NCI-H128 (cell line): ENCODE data around the gene TMEM9.
"Not testable (repeated sequence)": the region's sequence is repeated elsewhere in the genome, so short reads cannot be mapped to it uniquely, and the experiment has no call there.

Experiments used
- DNase-seq: peaks from one replicate; lab custom pipeline; 2025; ENCODE audit not compliant: unreplicated experiment; lab: John Stamatoyannopoulos, UW

The TMEM9 gene

GRCh38 chr1:201173736-201174135, 19.5 kb upstream of the TMEM9 start:
- DNase-seq, result no peak

GRCh38 chr1:201172999-201173610, 18.8 kb upstream of the TMEM9 start:
- DNase-seq, result no peak

- no peak for DNase-seq
Observed at GRCh38 chr1:201172326-201172725, 18.1 kb upstream of the TMEM9 start.

- DNase-seq, result peak; percentile 83
Observed at GRCh38 chr1:201171063-201172036, 17.1 kb upstream of the TMEM9 start.

- DNase-seq, result peak; percentile 83
Observed at GRCh38 chr1:201170533-201171062, 16.3 kb upstream of the TMEM9 start.

GRCh38 chr1:201169971-201170532, 15.8 kb upstream of the TMEM9 start:
- DNase-seq, result no peak

- DNase-seq, result no peak
Observed at GRCh38 chr1:201169203-201169602, 14.9 kb upstream of the TMEM9 start.

- no peak for DNase-seq
Observed at GRCh38 chr1:201167041-201167991, 13.0 kb upstream of the TMEM9 start.

GRCh38 chr1:201164645-201165044, 10.4 kb upstream of the TMEM9 start:
- no peak for DNase-seq

- no peak for DNase-seq
Observed at GRCh38 chr1:201163707-201164106, 9.4 kb upstream of the TMEM9 start.

GRCh38 chr1:201163036-201163435, 8.8 kb upstream of the TMEM9 start:
- not testable (repeated sequence) for DNase-seq

- no peak for DNase-seq
Observed at GRCh38 chr1:201157949-201158348, 3.7 kb upstream of the TMEM9 start.

GRCh38 chr1:201156819-201157218, 2.5 kb upstream of the TMEM9 start:
- no peak for DNase-seq

- DNase-seq, result no peak
Observed at GRCh38 chr1:201156346-201156745, 2.1 kb upstream of the TMEM9 start.

- DNase-seq, result no peak
Observed at GRCh38 chr1:201155354-201155753, 1.1 kb upstream of the TMEM9 start.

- DNase-seq, result peak; percentile 54
Observed at GRCh38 chr1:201153474-201154388, 543 bp downstream of the TMEM9 start.

GRCh38 chr1:201149400-201149799, 4.9 kb downstream of the TMEM9 start:
- no peak for DNase-seq

- no peak for DNase-seq
Observed at GRCh38 chr1:201147396-201148015, 6.8 kb downstream of the TMEM9 start.
